Ishikawa (cell line): ENCODE measurements around the gene FAM222A.

Source experiments
- CEBPB ChIP-seq: IDR thresholded peaks from 2 replicates; pipeline ENCODE4 v1.6.1; 2012
- CREB1 ChIP-seq: IDR thresholded peaks from 2 replicates; pipeline ENCODE4 v1.6.1; 2012; ENCODE audit warnings: low read depth
- EGR1 ChIP-seq: IDR thresholded peaks from 2 replicates; pipeline ENCODE4 v1.6.1; 2012
- EP300 ChIP-seq: IDR thresholded peaks from 2 replicates; pipeline ENCODE4 v1.6.1; 2012; ENCODE audit warnings: borderline replicate concordance
- FOXM1 ChIP-seq: IDR thresholded peaks from 2 replicates; pipeline ENCODE4 v1.6.1; 2012; ENCODE audit warnings: low read depth, borderline replicate concordance
- MAX ChIP-seq: IDR thresholded peaks from 2 replicates; pipeline ENCODE4 v1.6.1; 2012
- NFIC ChIP-seq: IDR thresholded peaks from 2 replicates; pipeline ENCODE4 v1.6.1; 2012
- RAD21 ChIP-seq: IDR thresholded peaks from 2 replicates; pipeline ENCODE4 v1.6.1; 2012; ENCODE audit warnings: low read depth
- REST ChIP-seq: IDR thresholded peaks from 2 replicates; pipeline ENCODE4 v1.6.1; 2012; ENCODE audit warnings: low read depth, mild to moderate bottlenecking
- TAF1 ChIP-seq: IDR thresholded peaks from 2 replicates; pipeline ENCODE4 v1.6.1; 2012; ENCODE audit warnings: low read depth, mild to moderate bottlenecking
- TCF12 ChIP-seq: IDR thresholded peaks from 2 replicates; pipeline ENCODE4 v1.6.1; 2012; ENCODE audit warnings: low read depth
- TEAD4 ChIP-seq: IDR thresholded peaks from 2 replicates; pipeline ENCODE4 v1.6.1; 2012
- USF1 ChIP-seq: IDR thresholded peaks from 2 replicates; pipeline ENCODE4 v1.6.1; 2012
- YY1 ChIP-seq: IDR thresholded peaks from 2 replicates; pipeline ENCODE4 v1.6.1; 2012; ENCODE audit warnings: low read depth
- ZBTB7A ChIP-seq: IDR thresholded peaks from 2 replicates; pipeline ENCODE4 v1.6.1; 2012; ENCODE audit warnings: low read depth

FAM222A gene

GRCh38 chr12:109677279-109677691 lies 36.3 kb upstream of the FAM222A start:
- TF ChIP-seq NFIC (no peak), CEBPB (no peak), CREB1 (no peak), YY1 (no peak), MAX (no peak)

- no peak for TF ChIP-seq TEAD4
- TF ChIP-seq RAD21, result no peak
- TF ChIP-seq TCF12, result no peak
- no peak for TF ChIP-seq NFIC
- no peak for TF ChIP-seq YY1
- TF ChIP-seq ZBTB7A, result no peak
- no peak for TF ChIP-seq EGR1
- no peak for TF ChIP-seq TAF1
- no peak for TF ChIP-seq CEBPB
- TF ChIP-seq FOXM1, result no peak
- TF ChIP-seq MAX, result no peak
- TF ChIP-seq CREB1, result no peak
- TF ChIP-seq REST, result no peak
- TF ChIP-seq USF1, result no peak
- TF ChIP-seq EP300, result no peak
Measured at GRCh38 chr12:109678719-109679118, 34.9 kb upstream of the FAM222A start.

GRCh38 chr12:109679501-109680263 lies 33.9 kb upstream of the FAM222A start:
- TF ChIP-seq USF1 (no peak), TCF12 (no peak), EP300 (no peak), FOXM1 (no peak), ZBTB7A (no peak), YY1 (no peak), REST (no peak), TAF1 (no peak), CEBPB (no peak), NFIC (no peak), EGR1 (no peak), RAD21 (no peak), MAX (no peak), CREB1 (no peak), TEAD4 (no peak)

- TF ChIP-seq NFIC, result peak; percentile 86
- peak; percentile 16; the same call in 1 of the 2 replicates for TF ChIP-seq CEBPB
- TF ChIP-seq EP300, result no peak
- TF ChIP-seq FOXM1, result no peak
Measured at GRCh38 chr12:109680264-109681005, 33.2 kb upstream of the FAM222A start.

GRCh38 chr12:109681986-109682707 lies 31.5 kb upstream of the FAM222A start:
- no peak for TF ChIP-seq TCF12
- no peak for TF ChIP-seq CEBPB
- no peak for TF ChIP-seq FOXM1
- TF ChIP-seq YY1, result no peak
- no peak for TF ChIP-seq RAD21
- TF ChIP-seq MAX, result no peak
- TF ChIP-seq TEAD4, result no peak
- no peak for TF ChIP-seq EGR1
- TF ChIP-seq REST, result no peak
- TF ChIP-seq NFIC, result no peak
- TF ChIP-seq ZBTB7A, result no peak
- TF ChIP-seq CREB1, result no peak
